Measurements from ENCODE around the gene DCAF5.

- TF ChIP-seq CTCF (IDR thresholded peaks at IDR 0.05; ENCODE audit: low read depth, low read length) = no peak
- no peak for TF ChIP-seq EZH2phosphoT487 (IDR thresholded peaks at IDR 0.05; ENCODE audit: low read depth)
Observed at GRCh38 chr14:69137416-69137815, 15.5 kb downstream of the DCAF5 start.
